Mesodermal cell (in vitro differentiated cells): ENCODE data around the gene NDST1.

Experiments
- H3K27ac ChIP-seq: 2 replicates; pipeline ENCODE4 v1.7.0; 2013; ENCODE audit warnings: mild to moderate bottlenecking, low read depth, low read length, moderate library complexity; ENCODE audit not compliant: severe bottlenecking
- H3K36me3 ChIP-seq: 2 replicates; pipeline ENCODE4 v1.7.1; 2013; ENCODE audit warnings: mild to moderate bottlenecking, low read length, moderate library complexity; ENCODE audit not compliant: control insufficient read depth, insufficient read depth
- H3K4me1 ChIP-seq: one replicate; pipeline ENCODE4 v1.7.1; 2013; ENCODE audit warnings: mild to moderate bottlenecking, low read length; ENCODE audit not compliant: insufficient read depth, control insufficient read depth, poor library complexity, severe bottlenecking
- H3K4me3 ChIP-seq: 2 replicates; pipeline ENCODE4 v1.7.0; 2013; ENCODE audit warnings: low read length, control low read depth, mild to moderate bottlenecking; ENCODE audit not compliant: insufficient read depth, poor library complexity, severe bottlenecking; ENCODE audit errors: extremely low read depth
- H3K9me3 ChIP-seq: 2 replicates; pipeline ENCODE4 v1.7.1; 2013; ENCODE audit warnings: mild to moderate bottlenecking, low read length, moderate library complexity; ENCODE audit not compliant: control insufficient read depth
- WGBS, 2 experiments: methylation state at CpG; one replicate each; pipeline ENCODE4 v1.1.5; 2013; ENCODE audit warnings: missing lambda C conversion rate in 2 of 2; ENCODE audit not compliant: insufficient coverage in 2 of 2; 5-methylcytosine and 5-hydroxymethylcytosine counted together

Gene NDST1

DNA sequence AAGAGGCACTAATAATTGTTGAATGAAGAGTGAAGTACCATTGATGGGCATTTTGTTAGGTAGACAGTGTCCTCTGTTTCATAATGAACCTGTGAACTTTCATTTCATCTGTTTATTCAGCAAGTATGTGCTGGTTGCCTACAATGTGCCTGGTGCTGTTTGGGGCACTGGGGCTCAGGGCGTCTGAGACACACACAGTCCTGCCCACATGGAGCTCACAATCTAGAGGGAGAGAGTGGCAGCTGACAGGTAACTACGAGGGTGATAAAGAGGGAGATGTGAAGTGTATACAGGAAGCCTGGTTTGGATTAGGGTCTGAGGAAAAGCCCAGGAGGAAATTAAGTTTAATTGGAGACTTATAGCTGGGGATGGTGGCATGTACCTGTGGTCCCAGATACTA is 28.5 kb upstream of the NDST1 start:
- H3K4me3 ChIP-seq, result no peak overlapping the region
- WGBS, 2 experiments, result 89 to 93% methylated on average over 2 of the region's 2 CpGs
- peaks cover 14% of the 10 kb centered on the region for H3K4me1 ChIP-seq
- H3K9me3 ChIP-seq, result no peaks in the 10 kb centered on the region
- H3K27ac ChIP-seq, result no peak overlapping the region
- H3K36me3 ChIP-seq, result no peaks in the 10 kb centered on the region

DNA sequence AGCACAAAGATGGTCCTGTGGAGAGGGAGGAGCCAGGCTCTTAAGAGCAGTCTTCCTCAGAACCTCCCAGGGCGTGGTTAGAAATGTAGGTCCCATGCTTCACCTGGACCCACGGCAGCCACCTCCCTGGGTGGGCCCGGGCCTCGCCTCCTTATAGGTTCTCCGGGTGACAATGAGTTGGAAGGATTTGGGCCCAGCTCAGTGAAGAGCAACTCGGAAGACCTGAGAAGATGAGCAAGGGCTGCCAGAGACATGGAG is 26.3 kb upstream of the NDST1 start:
- 80 to 85% methylated on average over 5 to 6 of the region's 6 CpGs for WGBS, 2 experiments
- no peaks in the 10 kb centered on the region for H3K9me3 ChIP-seq

DNA sequence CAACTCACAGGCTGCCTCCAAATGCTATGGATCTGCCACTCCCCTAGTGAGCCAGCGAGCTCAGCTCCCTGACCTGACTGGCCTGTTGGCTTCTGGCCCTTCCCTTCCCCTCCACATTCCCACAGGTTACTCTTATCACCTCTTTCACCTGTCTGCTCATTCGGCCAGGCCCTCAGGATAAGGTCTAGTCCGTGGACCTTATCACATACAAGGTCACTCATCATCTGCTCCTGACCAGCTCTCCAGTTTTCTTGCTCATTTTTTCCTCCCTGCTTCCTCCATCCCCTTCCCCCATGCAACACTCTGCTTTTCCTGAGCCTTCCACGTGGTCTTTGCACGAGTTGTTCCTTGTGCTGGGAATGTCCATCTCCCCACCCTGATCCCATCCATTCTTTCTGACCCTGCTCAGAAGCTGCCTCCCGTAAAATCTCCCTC is 25.9 kb upstream of the NDST1 start:
- Histone ChIP-seq H3K4me3 (no peak overlapping the region), H3K9me3 (no peaks in the 10 kb centered on the region), H3K36me3 (peaks cover under 1% of the 10 kb centered on the region), H3K27ac (no peak overlapping the region), H3K4me1 (peaks cover 6% of the 10 kb centered on the region)
- 87 to 90% methylated on average over 6 of the region's 6 CpGs for WGBS, 2 experiments

More for the DNA sequence above, 26.3 kb upstream of the NDST1 start:
- no peak overlapping the region for H3K27ac ChIP-seq
- no peak overlapping the region for H3K4me3 ChIP-seq
- no peaks in the 10 kb centered on the region for H3K36me3 ChIP-seq
- peaks cover 6% of the 10 kb centered on the region for H3K4me1 ChIP-seq

DNA sequence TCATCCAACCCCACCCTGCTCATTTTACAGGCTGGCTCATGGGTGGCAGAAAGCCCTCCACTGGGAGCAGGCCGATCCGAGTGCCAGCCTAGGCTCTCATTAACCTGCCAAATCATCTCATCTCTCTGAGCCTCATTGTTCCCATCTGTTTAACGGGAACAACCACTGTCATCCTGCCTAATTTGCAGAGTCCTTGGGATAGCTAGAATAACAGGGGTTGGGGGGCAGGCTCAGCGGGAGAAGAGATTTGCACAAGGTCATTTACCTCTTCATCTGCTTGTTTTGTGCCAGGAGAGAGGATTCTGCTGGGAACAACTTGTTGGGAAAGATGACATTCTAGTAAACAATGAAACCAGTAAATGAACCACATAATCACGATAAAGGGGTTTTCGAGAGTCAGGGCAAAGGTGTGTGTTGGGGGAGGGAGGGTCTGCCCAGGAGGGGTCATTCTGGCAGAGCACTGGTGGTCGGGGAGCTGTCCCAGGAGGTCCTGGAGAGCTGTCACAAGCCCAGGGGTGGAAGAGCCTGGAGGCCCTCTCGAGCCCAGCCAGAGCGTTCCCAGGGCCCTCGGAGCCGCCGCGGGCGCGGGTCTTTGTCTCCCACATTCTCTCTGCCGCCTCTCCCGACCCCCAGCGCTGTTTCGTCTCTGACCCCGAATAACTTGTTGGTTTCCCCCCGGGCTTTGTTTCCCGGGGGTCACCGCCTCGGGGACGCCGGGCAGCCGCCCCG is 22.8 kb upstream of the NDST1 start:
- peak overlapping the region; percentile 97 for H3K27ac ChIP-seq
- H3K36me3 ChIP-seq, result peaks cover 3% of the 10 kb centered on the region
- H3K9me3 ChIP-seq, result no peaks in the 10 kb centered on the region
- 0 to 15% methylated on average over 22 of the region's 28 CpGs for WGBS, 2 experiments
- H3K4me3 ChIP-seq, result peak overlapping the region; percentile 83
- H3K4me1 ChIP-seq, result peaks cover 36% of the 10 kb centered on the region

DNA sequence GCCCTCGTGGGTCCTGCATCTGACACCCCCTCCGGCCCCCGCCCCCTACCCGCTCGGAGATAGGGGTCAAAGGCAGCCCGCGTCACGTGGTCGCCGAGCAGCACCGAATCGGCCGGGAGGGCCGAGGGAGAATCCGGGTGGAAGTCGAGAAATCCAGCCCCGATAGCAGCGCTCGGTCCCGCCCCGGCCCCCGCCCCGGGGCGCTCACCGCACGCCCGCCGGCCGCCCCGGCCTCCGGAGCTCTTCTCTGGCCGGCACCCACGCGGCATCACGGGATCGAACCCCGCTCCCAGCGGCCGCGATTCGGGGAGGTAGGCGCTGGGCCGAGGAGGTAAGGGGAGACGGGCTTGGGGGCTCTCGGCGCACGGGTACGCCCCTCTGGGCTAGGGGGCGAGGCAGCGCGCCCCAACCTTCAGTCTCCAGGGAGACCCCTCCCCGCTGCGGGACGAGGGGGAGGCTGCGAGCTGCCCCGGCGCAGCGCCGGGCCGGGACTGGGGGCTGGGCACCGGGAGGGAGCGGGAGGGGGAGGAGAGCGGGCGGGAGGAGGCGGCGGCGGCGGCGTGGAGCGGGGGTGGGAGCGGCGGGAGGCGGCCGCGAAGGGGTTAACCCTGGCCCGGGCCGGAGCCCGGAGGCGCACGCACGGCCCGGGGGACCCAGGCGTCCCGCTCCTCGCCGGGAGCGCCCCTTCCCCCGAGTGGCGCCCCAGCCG is 22.1 kb upstream of the NDST1 start:
- Histone ChIP-seq H3K36me3 (peaks cover 10% of the 10 kb centered on the region), H3K27ac (peak overlapping the region; percentile 97), H3K4me1 (peaks cover 43% of the 10 kb centered on the region), H3K4me3 (peak overlapping the region; percentile 83), H3K9me3 (no peaks in the 10 kb centered on the region)
- 0 to 1% methylated on average over 60 to 63 of the region's 90 CpGs for WGBS, 2 experiments

DNA sequence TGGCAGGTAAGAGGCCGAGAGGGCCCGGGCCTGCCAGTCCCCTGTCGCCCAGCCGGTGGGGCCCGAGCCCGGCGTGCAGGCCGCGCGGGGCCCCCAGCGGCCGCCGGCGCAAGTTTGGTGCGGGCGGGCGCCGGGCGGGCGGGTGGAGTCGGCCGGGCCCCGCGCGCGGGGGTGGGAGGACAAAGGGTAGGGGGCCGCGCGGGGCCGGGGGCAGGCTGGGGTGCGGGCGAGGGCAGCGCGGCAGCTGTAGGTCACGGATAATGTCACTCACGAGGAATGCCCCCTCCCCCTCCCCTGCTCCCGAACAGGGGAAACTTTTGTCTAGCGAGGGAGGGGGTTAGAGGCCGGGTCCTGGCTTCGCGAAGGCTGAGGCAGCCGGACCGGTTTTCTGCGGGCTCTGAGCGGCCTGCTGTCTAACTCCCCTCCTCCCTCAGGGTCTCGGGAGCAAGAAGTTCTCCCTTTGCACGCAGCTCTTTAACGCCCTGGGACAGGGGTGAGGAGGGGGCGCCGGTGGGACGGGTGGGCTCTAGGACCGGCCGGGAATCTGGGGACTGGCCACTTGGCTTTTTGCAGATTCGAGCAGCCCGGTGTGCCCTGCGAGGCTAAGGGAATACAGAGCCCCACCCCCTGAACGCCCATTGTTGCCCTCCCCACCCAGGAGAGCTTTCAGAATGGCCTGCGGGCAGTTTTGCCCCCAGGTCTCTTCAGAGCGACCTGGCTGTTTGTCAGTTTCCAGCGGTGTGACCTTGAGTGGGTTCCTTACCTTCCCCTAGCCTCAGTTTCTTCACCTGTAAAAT is 21.3 kb upstream of the NDST1 start:
- Histone ChIP-seq H3K27ac (peak overlapping the region; percentile 97), H3K4me1 (peaks cover 51% of the 10 kb centered on the region), H3K9me3 (no peaks in the 10 kb centered on the region), H3K4me3 (peak overlapping the region; percentile 83), H3K36me3 (peaks cover 17% of the 10 kb centered on the region)
- WGBS, 2 experiments, result 0 to 2% methylated on average over 19 to 24 of the region's 60 CpGs

DNA sequence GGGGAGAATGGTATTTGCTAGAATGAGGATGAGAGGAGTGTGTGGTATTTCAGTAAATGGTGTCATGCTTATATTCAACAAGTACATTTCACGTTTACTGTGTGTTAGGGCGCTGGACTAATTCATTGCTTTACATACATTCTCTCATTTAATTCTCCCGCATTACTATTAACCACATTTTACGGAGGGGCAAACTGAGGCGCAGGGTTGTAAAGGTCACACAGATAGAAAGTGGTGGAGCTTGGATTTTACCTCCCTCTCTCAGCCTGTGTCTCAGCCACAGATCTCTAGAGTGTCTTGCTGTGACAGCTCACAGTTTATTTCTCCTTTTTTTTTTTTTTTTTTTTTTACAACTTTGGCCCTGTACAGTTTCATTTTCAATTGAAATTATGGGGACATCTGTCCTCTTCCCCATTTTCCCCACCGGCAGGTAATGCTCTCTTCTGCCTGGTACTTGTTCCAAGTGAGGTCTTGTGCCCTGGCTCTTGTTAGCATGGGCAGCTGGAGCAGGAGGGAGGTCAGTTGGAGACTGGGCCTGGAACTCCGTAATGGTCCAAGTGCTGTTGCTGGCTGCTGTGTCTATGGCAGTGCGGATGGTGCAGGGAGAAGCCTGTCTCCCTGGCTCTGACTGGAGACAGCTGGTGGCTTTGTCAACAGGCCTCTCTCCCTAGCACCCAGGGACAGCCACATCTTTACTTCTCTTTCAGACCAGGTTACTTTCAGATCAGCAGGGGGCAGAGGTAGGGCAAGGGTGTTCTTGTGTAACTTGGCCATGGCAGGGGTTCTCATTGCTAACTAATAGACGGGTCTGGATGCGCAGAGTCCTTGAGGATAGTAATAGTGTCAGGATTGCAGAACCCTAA is 20.5 kb upstream of the NDST1 start:
- WGBS, 2 experiments, result 74 to 84% methylated on average over 4 to 5 of the region's 10 CpGs
- Histone ChIP-seq H3K4me1 (peaks cover 58% of the 10 kb centered on the region), H3K27ac (peak overlapping the region; percentile 97), H3K4me3 (peak overlapping the region; percentile 83), H3K9me3 (no peaks in the 10 kb centered on the region), H3K36me3 (peaks cover 23% of the 10 kb centered on the region)

DNA sequence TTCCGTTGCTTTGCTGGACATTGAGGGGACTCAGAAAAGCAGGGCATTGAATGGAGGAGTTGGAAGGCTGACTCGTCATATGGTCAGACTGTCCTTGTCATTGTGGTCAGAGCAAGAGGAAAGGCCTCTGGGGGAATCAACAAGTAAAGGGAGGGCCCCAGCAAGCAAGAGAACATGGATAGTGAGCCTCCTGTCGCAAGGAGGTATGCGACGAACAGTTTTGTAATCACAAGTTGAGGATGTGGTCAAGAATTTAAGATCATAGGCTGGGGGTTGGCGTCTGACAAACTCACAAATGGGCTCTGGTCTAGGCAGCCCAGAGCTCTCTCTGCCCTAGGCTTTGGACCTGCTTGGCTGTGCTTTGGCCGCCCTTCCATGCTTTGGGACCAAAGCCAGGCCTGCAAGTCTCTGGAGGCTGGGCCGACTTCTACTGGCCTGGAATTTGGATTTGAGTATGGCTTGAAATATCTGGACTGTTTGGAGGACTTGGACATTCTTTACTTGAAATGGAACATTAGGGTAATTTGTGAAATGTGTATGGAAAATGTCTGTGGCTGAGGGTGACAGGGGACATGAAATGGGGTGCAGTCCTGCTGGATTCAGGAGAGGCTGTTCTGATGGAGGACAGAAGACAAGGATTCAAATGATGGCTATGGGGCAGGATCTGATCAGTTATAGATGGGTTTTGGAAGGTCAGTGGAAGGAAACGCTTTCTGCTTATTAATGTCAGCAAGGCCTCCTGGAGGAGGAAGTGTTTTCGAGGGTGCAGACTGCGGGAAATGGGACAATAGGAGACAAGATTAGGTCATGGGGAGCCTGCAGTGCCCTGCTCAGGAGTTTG is 19.2 kb upstream of the NDST1 start:
- WGBS, 2 experiments, result 87 to 90% methylated on average over 11 of the region's 11 CpGs
- peaks cover 58% of the 10 kb centered on the region for H3K4me1 ChIP-seq
- H3K36me3 ChIP-seq, result peaks cover 28% of the 10 kb centered on the region
- no peak overlapping the region for H3K4me3 ChIP-seq
- no peaks in the 10 kb centered on the region for H3K9me3 ChIP-seq
- H3K27ac ChIP-seq, result peak overlapping the region; percentile 71

DNA sequence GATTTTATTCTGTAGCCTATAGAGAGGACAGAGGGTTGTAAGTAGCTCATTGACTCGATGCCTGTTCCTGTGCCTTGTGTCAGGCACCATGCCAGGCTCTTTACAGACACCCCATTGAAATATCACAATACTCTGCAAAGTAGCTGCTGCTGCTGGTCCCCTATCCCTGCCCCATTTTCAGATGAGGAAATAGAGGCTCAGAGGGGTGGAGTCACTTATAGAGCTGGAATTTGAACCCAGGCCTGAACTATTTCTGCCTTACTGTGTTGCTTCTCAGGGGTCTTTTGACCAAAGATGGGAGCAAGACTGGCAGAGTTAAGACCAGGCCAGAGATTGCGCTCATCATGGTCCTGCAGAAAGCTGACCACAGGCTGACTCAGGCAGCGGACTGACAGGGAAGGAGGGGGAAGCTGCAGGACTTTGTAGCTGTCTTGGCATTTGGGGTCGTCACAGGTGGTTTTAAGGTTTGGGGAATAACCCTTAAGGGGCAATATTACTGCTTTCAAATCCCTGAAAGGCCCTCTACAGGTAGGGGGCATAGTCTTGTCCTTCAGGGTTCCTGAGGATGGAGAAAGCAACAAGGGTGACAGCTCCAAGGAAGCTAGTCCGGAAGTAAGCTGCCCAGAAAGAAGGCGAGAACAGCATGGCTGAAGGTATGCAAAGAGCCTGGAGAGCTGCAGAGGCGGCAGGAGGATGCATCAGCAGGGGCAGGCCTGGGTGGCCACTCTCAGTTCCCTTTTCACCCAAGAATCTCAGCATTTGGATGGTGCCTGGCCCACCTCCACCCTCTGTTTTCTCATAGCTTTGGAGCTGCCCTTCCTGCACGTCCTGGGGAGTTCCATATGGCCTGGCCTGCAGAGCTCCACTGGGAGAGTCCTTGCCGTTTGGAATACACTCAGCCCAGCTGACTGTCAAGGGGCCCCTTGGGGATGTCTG is 18.3 kb upstream of the NDST1 start:
- Histone ChIP-seq H3K9me3 (no peaks in the 10 kb centered on the region), H3K27ac (peak overlapping the region; percentile 71), H3K4me3 (no peak overlapping the region), H3K4me1 (peaks cover 58% of the 10 kb centered on the region), H3K36me3 (peaks cover 31% of the 10 kb centered on the region)
- 51 to 58% methylated on average over 7 of the region's 9 CpGs for WGBS, 2 experiments
